Stomach (tissue), 9 donors: Measurements from ENCODE around the gene PPP1CC. TPM values are rescaled to one million over a fixed set of nuclear protein-coding genes. Genes with fewer than 3 reads are reported as not detected.

Experiments
- DNase-seq, 2 donors: peaks; one replicate each; pipeline versions ENCODE4 v3.0.0 to v3.0.0-alpha.2; 2013 to 2019
- H3K27ac ChIP-seq, 5 donors: fragments of 200-600 bp in 4 of 5; sonication (generic) in 4 of 5; one replicate each; pipeline ENCODE4 v1.5.1; 2013 to 2019; ENCODE audit warnings: mild to moderate bottlenecking in 1 of 5, moderate library complexity in 1 of 5
- H3K27me3 ChIP-seq, 3 donors: fragments of 200-600 bp; sonication (generic); one replicate each; pipeline ENCODE4 v1.5.1; 2017 to 2019; ENCODE audit warnings: mixed run types in 1 of 3
- H3K36me3 ChIP-seq, 4 donors: fragments of 200-600 bp; sonication (generic); 1 replicate in 3 of 4; 2 replicates in 1 of 4; pipeline ENCODE4 v1.5.1; 2016 to 2019
- H3K4me1 ChIP-seq, 4 donors: fragments of 200-600 bp; sonication (generic); one replicate each; pipeline ENCODE4 v1.5.1; 2016 to 2019
- H3K4me3 ChIP-seq, 4 donors: fragments of 200-600 bp; sonication (generic) in 3 of 4; one replicate each; pipeline ENCODE4 v1.5.1; 2016 to 2019; ENCODE audit warnings: mild to moderate bottlenecking in 1 of 4
- H3K9me3 ChIP-seq, 4 donors: fragments of 200-600 bp; sonication (generic); one replicate each; pipeline ENCODE4 v1.5.1; 2016 to 2019
- CTCF ChIP-seq, 7 experiments: fragments of 450-650 bp in 4 of 7; fragments of 200-600 bp in 3 of 7; sonication (generic) in 3 of 7; IDR thresholded peaks; one replicate each; pipeline ENCODE4 v1.5.1; 2016 to 2019; ENCODE audit warnings: antibody characterized with exemption in 7 of 7, control low read depth in 2 of 7, mild to moderate bottlenecking in 1 of 7
- EP300 ChIP-seq: sonication (generic); formaldehyde crosslinking; IDR thresholded peaks from one replicate; pipeline ENCODE4 v1.6.1; 2017; ENCODE audit warnings: antibody characterized with exemption
- POLR2A ChIP-seq, 4 donors: fragments of 450-650 bp; IDR thresholded peaks; one replicate each; pipeline ENCODE4 v1.6.1; 2016; ENCODE audit warnings: antibody characterized with exemption in 4 of 4, control low read depth in 2 of 4, mild to moderate bottlenecking in 1 of 4, moderate library complexity in 1 of 4
- POLR2AphosphoS5 ChIP-seq, 3 donors: sonication (generic); formaldehyde crosslinking; IDR thresholded peaks; one replicate each; pipeline ENCODE4 v1.6.1; 2016; ENCODE audit warnings: antibody characterized with exemption in 3 of 3
- WGBS, 5 donors: extraction: QIAGEN DNeasy Blood & Tissue Kit in 3 of 5; methylation state at CpG; one replicate each; pipeline versions ENCODE4 v1.1.5 to v1.1.7; 2013 to 2018; 5-methylcytosine and 5-hydroxymethylcytosine counted together
- intact Hi-C: fragments of 100-400 bp; cut with DNase I; formaldehyde crosslinking; loops from one replicate; pipeline ENCODE4 v1.15.1; 2023; ENCODE audit warnings: low total_unique reads
- polyA plus RNA-seq, 3 donors: library from polyadenylated mRNA; stranded (reverse); fragments of 200-250 nt; gene quantifications; one replicate each; pipeline ENCODE4 v1.2.3, GENCODE V29; 2013
- total RNA-seq, 5 donors: library from RNA; depleted of rRNA; stranded (reverse); fragments of >200 nt; gene quantifications; one replicate each; pipeline versions ENCODE4 v1.1.0 to v1.2.3, GENCODE V29; 2014 to 2016
- donor health status: healthy with polysubstance abuse.
- donor health status: Bipolar disorder and iron deficiency.
- donor health status: healthy.

PPP1CC gene
- total and polyA plus RNA-seq, 8 donors, result 44.9 to 205 (median 90.2) TPM

- 65 to 74% (median 69%) methylated on average over 4 of the region's 4 CpGs for WGBS, 5 donors
- intact Hi-C loops, result no loop called here
- H3K27ac ChIP-seq, result no peak overlapping the region
- H3K36me3 ChIP-seq, result no peaks in the 10 kb centered on the region
- H3K4me1 ChIP-seq, result peaks cover 0 to 11% (median 4%) of the 10 kb centered on the region in 4 donors
- no peaks in the 10 kb centered on the region for H3K9me3 ChIP-seq
- TF ChIP-seq POLR2AphosphoS5 (IDR thresholded peaks at IDR 0.05), result no peak
- no peak for TF ChIP-seq EP300
- no peak overlapping the region for H3K4me3 ChIP-seq
- no peak for DNase-seq
- no peaks in the 10 kb centered on the region for H3K27me3 ChIP-seq
Measured at GRCh38 chr12:110765111-110765510, 22.4 kb upstream of the PPP1CC start.

DNA sequence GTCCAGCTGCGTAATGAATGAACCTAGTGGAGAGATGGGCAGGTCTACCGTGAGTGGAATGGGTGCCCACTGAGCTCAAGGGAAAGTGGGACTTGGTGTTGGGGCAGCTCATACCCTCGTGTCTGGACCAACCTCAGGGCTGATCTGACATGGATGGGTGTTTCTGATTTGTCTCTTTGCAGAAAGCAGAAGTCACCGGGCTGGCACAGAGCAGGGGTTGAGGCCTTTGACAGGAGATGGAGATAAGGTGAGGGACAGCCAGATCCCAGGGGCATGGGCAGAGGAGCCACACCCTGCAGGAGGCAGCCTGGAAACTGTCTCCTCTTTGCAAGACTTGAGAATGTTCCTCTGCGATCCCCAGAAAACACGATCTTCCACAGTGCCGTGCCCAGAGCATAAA, 20.9 kb upstream of the PPP1CC start:
- TF ChIP-seq EP300 (no peak), POLR2AphosphoS5 (IDR thresholded peaks at IDR 0.05) (no peak), CTCF (IDR thresholded peaks at IDR 0.05) (no peak), POLR2A (IDR thresholded peaks at IDR 0.05) (no peak)
- no peaks in the 10 kb centered on the region for H3K9me3 ChIP-seq
- H3K36me3 ChIP-seq, result no peaks in the 10 kb centered on the region
- no peak for DNase-seq
- WGBS, 5 donors, result 64 to 89% (median 80%) methylated on average over 7 of the region's 7 CpGs
- H3K27me3 ChIP-seq, result no peaks in the 10 kb centered on the region
- peaks cover 0 to 11% (median 4%) of the 10 kb centered on the region in 4 donors for H3K4me1 ChIP-seq
- H3K4me3 ChIP-seq, result no peak overlapping the region
- no peak overlapping the region for H3K27ac ChIP-seq
- intact Hi-C loops, result no loop called here

GRCh38 chr12:110762891-110763290, 20.2 kb upstream of the PPP1CC start:
- Histone ChIP-seq H3K36me3 (no peaks in the 10 kb centered on the region), H3K4me3 (no peak overlapping the region), H3K27me3 (no peaks in the 10 kb centered on the region), H3K9me3 (no peaks in the 10 kb centered on the region), H3K27ac (no peak overlapping the region), H3K4me1 (peaks cover 0 to 11% (median 4%) of the 10 kb centered on the region in 4 donors)
- TF ChIP-seq POLR2A (IDR thresholded peaks at IDR 0.05) (no peak), POLR2AphosphoS5 (IDR thresholded peaks at IDR 0.05) (no peak), EP300 (no peak), CTCF (IDR thresholded peaks at IDR 0.05) (no peak)
- intact Hi-C loops, result no loop called here
- WGBS, 5 donors, result 84 to 94% (median 86%) methylated on average over 3 of the region's 3 CpGs
- no peak for DNase-seq

DNA sequence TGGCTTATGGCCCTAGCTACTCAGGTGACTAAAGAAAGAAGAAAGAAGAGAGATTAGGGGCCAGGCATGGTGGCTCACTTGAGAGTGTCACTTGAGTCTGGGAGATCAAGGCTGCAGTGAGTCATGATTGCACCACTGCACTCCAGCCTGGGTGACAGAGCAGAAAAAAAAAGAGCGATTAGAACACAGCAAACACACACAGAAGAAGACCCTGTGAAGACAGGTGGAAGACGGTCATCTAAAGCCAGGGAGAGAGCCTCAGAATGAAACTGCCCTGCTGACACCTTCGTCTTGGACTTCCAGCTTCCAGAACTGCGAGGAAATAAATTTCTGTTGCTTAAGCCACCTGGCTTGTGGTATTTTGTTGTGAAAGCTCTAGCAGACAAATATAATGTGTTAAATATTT, 17.5 kb upstream of the PPP1CC start:
- Histone ChIP-seq H3K27ac (no peak overlapping the region), H3K4me3 (no peak overlapping the region), H3K36me3 (no peaks in the 10 kb centered on the region), H3K27me3 (no peaks in the 10 kb centered on the region), H3K4me1 (no peaks in the 10 kb centered on the region), H3K9me3 (no peaks in the 10 kb centered on the region)
- no peak for DNase-seq
- intact Hi-C loops, result no loop called here
- 79 to 91% (median 89%) methylated on average over 4 of the region's 4 CpGs for whole genome bisulfite sequencing, 5 donors
- TF ChIP-seq POLR2A (IDR thresholded peaks at IDR 0.05) (no peak), POLR2AphosphoS5 (IDR thresholded peaks at IDR 0.05) (no peak), EP300 (no peak), CTCF (IDR thresholded peaks at IDR 0.05) (no peak)

DNA sequence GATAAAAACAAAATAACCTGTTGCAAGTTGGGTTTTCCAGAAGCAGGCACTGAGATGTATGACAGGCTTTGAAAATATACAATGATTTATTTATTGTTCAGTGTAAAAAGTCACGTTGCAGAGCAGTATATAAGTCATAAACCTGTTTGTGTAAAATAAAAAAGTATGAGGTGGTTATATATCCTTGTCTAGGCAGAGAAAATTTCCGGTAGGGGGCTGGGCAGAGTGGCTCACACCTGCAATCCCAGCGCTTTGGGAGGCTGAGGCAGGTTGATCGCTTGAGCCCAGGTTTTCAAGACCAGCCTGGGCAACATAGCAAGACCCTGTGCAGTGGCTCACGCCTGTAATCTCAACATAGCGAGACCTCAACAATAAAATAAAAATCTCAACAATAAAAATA, 16.2 kb upstream of the PPP1CC start:
- intact Hi-C loops, result no loop called here
- no peaks in the 10 kb centered on the region for H3K9me3 ChIP-seq
- no peak for TF ChIP-seq POLR2A (IDR thresholded peaks at IDR 0.05)
- no peak for TF ChIP-seq CTCF (IDR thresholded peaks at IDR 0.05)
- no peak for TF ChIP-seq POLR2AphosphoS5 (IDR thresholded peaks at IDR 0.05)
- no peak for TF ChIP-seq EP300
- H3K36me3 ChIP-seq, result no peaks in the 10 kb centered on the region
- peaks cover 0 to 5% (median 0%) of the 10 kb centered on the region in 4 donors for H3K4me1 ChIP-seq
- no peaks in the 10 kb centered on the region for H3K27me3 ChIP-seq
- 87 to 92% (median 90%) methylated on average over 6 of the region's 6 CpGs for WGBS, 5 donors
- H3K4me3 ChIP-seq, result no peak overlapping the region
- no peak for DNase-seq
- H3K27ac ChIP-seq, result no peak overlapping the region
